NK-92 (cell line): ENCODE data around the gene PDLIM5.
"Not testable (repeated sequence)": the region's sequence is repeated elsewhere in the genome, so short reads cannot be mapped to it uniquely, and the experiment has no call there.

Source experiments
- DNase-seq: peaks from one replicate; lab custom pipeline; 2025; ENCODE audit not compliant: unreplicated experiment; lab: John Stamatoyannopoulos, UW

The PDLIM5 gene

DNA sequence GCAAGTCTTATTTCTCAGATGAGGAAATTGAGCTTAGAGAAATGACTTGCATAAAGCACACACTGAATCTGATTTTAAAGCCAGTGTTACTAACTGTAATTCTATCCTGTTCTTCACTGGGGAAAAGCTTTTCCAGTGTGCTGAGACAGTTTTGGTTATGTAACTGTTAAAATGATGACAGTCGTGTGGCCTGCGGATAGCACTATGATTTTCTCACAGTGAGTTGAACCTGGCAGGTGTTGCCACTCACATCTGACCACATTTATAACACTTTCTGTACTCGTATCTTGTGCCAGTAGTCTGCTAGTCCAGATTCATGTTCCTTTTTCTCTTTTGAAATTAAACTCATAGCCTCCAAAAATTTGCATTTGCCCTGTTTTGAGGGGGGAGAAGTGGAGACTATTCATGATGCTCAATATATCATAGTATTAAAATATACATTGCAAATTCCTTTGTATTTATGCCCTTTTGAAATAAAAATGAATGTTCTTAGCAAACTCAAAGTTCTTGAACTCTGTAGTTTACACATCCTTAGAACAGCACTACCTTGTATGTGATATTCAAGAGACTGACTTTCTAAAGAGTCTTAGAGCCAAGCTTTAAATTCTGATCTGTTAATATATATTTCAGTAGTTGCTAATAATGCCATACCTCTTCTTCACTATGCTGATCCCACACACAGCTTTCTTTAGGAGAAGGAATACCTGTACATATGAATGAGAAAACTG, 132.3 kb downstream of the PDLIM5 start:
- DNase-seq: no peak

DNA sequence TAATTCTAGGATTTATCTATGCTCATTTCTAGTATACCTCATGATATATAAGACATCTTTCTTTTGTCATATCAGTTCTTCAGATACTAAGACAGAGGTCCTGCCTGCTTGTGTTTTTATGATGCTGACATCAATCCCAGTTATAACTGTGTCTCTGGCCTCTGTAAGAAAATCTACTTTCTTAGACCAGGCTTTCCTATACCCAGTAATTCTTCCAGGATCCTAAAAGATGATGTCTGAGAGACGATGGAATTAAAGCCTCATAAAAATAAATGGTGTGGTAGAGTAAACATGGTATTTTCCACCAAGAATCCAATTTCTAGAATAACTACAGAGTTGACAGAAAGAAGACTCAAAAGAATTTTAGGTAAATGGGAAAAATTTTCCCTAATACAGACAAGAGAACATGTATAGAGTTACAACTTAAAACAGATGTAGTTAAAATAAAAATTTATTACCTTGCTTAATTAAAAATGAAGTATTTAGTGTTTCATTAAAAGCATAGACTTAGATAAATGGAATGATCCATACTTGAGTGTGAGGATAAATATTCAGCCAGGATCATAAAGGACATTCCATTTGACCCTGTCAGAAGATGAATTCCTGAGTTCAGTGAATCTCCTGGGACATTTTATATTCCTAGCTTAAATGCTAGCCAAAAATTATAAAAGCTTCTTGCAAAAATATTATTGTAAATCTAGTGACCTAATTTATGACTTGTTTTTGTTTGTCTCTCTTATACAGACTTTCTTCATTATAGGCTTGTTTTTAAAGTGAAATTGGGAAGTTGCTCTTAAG, 137.4 kb downstream of the PDLIM5 start:
- no peak for DNase-seq

DNA sequence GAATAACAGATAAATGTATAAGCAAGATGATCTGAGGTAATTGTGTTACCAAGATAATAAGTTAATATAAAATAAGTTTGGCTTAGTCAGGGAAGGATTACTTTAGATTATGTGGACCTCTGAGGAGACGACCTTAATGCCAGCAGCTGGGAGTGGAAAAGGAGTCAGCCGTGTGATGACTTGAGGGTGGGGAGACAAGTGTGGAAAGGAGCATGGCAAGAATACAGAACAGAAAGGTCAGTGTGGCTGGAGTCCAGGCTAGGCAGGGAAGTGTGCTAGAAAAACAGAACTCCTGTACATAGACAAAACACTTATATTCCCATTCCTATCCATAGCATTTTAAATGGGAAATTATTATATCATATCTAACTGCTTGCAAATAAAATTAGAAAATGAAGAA, 138.8 kb downstream of the PDLIM5 start:
- DNase-seq: no peak

DNA sequence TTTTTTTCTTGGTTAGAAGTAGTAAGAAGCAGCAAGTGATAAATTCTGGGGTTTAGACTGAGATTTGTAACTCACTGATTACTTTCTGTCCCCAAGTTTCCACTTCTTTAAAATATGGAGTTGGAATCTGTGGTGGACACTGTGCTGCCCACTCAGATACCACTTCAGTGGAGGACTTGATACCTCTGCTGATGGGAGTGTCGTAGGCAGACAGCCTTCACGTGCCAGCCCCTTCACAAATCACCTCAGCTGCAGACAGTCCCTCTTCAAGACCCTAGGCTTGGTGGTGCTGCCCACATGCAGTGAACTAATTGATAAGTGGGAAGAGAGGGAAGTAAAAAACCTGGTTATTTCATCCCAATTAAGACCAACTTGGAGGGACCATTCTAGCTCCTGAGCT, 139.5 kb downstream of the PDLIM5 start:
- DNase-seq: no peak

DNA sequence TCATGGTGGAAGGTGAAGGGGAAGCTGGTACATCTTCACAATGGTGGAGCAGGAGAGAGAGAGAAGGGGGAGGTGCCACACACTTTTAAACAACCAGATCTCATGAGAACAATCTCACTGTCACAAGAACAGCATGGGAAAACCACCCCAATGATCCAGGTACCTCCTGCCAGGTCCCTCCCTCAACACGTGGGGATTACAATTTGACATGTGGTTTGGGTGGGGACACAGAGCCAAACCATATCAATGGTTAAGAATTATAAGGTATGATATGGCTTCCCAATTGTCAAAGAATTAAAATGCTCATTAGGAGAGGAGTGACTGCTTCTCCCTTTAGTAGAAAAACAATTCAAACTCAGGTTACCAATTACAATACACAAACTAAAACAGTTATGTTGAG, 143.3 kb downstream of the PDLIM5 start:
- DNase-seq: no peak

DNA sequence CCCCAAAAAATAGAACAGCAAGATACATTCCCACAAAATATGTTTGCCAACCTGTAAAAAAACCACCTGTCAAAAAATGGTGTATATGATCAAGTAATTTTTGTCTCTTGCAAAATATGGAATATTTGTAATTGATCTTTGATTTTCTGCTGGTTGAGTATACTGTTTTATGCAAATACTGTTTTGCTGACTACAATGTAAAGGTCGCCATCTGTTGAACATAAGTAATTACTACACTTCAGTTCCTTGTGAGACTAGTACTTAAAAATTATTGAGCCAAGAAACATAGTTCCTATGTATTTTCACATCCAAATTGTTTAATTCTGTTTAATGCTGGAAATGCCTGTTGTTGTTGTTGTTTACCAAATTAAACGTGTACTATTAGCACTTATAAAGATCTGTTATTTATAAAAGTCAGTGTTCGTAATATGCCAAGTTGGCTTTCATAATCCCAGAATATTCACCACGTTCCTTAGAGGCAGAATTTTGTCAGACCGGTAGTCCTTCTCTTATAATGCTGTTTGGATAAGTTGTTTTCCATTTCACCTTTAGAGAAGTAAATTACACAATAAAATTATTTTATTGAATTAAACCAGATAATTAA, 144.2 kb downstream of the PDLIM5 start:
- DNase-seq: no peak

DNA sequence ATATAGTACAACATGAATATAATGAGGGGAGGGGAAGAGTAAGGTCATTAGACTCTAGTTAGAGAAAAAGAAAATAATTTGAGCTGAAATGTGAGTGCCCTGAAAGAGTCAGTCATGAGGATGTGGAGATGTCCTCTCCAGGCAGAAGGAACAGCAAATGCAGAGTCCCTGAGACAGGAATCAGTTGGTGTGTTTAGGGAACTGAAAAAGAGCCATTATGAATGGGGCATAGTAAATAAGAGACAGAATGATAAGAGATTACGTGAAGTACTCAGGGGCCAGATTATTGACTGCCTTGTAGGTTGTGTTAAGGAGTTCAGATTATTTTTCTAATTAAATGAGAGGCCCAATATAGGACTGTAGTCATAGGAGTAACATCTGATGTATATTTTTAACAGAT, 147.0 kb downstream of the PDLIM5 start:
- no peak for DNase-seq

DNA sequence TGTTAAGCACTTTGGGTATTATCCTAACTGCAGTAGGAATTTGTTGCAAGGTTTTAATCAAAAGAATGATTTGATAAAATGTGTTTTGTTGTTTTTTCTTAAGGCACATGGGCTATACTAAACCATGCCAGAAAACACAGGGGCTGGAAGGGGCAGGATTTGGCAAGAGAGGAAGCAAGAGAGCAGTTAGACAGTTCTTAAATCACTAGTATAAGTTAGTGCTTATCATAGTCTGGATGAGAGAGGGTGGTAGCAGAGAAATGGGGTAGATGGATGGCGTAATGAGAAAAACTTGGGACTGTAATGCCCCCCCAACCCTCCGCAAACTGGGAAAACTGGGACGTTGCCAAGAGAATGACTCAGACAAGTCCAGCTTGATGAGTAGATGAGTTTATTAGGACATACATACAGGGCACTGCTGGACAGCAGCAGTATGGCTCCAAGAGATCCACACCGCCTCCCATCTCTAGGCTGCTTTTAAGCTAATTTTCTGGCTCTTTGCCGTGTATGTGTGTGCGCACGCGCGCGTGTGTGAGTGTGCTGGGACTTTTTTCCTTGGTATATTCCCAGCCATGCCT, 151.5 kb downstream of the PDLIM5 start:
- DNase-seq: no peak

DNA sequence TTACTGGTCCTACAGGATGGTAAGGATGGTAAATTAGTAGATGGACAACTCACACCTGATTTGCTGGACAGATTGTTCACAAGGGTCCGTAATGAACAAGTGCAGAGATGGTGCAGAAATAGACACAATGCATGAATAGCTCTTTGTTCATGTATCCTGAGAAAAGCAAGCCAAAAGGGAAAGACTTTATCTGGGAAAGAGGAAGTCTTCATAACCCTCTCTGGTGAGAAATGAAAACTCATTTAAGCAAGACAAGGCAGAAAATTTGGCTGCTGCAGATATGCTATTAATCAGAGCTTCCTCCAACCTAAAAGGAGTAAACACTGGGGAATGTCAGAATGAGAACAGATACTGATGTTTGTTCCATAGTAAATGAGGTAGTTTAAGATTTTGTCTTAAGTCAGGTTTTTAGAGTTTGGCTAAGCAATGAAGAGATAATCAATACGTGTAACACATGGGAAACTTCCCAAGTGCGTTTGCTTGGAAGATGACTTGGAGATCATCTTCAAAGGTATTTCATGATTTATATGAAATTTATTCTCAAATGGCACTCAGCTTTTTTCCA, 153.6 kb downstream of the PDLIM5 start:
- DNase-seq: no peak

DNA sequence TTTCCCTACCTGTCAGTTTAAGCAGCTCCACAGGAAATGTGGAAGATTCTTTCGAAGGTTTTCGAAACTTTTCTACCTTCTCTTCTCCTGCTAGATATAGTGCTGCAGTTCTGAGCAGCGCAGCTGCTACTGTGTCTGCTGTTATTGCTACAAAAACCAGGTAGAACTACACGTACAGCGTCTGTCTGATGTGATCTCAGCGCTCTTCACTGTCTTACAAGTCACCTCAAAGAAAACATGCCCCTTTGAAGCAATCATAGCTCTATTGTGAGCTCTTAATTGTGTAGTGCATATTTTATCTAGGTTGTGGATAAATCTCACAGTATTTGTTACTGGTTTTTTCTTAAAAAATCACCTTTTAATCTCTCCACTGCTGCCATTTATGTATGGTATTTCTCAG, 158.4 kb downstream of the PDLIM5 start:
- DNase-seq: no peak

DNA sequence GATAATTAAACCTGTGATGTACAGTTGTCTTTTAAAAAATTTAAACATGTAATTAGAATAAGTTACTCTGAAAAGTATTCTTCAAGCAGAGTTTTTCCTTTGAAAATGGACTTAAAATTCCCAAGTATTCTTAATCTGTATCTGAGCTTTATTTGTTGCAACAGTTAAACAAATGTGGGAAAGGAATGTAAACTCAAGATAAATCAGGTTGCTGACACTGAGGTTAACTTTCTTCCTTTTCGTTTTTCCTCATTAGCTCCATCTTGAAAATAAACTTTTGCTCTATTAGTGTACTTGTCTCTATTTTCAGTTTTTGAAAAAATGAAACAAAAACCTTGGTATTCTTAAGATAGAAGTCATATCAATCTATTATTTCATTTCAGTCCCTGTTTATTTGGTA, 161.5 kb downstream of the PDLIM5 start:
- DNase-seq: no peak

DNA sequence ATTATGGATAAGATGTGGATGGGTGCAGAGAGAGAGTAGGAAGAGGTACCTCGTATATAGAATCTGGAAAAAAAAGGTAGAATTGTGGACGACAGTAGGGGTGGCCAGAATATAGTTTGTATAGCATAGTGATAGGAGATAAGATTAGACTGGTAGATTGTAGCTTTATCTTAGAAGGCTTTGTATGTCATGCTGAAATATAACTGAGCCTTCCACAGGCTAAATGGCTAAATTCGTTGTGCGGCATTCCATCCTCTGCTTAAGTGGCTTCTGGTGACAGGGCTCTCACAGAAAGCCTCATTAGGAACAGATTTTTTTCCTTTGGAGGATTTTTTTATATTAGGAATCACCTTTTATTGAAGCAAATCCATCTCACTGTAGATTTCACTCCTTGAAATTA, 163.7 kb downstream of the PDLIM5 start:
- DNase-seq: no peak

DNA sequence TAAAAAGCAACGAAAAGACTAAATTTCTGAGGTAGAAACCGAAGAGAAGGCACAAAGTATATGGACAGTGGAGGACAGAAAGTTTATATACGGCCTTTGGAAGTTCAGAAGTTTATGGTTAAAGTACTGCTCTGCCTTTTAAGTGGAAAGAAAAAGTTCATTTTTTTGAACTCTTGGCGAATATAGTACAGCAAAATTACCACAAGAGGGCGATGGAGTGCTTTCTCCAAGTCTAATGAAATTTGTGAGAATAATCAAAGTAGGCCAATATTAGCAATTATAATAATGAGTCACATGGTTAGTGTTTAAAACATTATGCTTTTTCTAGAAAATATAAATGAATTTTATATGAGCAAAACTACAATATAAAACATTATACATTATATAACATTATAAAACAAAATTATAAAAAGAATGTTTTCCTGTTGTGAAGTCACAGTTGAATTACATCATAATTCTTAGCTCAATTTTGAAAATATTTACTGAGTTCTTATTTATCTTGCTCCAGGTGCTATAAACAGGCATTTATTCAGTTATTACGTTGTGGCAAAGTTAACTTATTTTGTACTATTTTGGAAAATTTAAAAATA, 169.8 kb downstream of the PDLIM5 start:
- no peak for DNase-seq

DNA sequence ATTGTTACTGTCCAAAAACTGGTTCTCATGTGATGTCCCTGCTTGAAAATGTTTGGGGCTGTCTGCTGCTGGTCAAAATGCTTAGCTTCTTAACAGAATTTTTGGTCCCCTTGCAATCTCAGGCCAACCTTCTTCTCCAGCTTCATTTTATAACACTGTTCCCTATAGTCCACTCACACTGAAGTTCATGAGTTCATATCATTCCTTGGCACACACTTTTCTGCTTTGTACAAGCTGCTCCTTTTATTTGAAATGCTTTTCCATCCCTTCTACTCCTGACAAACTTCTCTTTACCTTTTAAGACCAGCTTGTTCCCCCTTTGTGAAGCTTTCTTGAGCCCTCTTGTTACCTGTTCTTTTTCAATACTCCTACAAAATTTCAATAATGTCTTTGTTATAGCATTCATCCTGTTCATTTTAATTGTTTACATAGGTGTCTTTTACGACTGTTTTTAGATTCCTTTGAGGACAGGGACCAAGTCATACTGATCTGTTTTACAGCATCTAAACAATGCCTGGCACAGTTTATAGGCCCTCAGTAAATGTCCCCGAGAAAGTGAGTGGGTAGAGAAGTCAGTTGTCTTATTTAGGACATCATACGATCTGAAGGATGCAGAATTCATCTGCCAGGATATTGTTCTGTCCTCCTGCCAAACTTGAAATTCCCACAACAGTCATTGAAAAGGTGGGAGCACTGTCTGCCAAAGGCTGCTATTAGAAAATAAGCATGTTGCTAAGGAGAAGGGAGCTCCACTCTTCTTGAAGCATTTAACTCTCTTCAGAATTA, 171.6 kb downstream of the PDLIM5 start:
- DNase-seq: no peak

DNA sequence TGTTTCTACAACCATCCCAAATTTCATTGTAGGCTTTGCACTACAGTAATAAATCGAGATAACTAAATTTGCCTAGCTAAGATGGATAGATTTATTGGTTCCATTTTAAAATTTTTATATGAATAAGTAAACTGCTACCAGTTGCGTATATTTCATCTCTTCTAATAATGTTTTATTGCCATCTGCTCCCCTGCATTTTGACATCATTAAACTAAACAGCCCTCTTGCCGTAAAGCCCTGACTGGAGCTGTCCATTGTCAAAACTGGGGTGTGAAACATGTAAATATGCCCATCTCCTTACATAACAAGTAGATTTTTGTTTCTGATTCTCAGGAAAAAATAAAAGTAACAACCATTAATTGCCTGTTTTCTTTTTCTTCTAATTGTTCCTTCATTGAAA, 175.2 kb downstream of the PDLIM5 start:
- no peak for DNase-seq

DNA sequence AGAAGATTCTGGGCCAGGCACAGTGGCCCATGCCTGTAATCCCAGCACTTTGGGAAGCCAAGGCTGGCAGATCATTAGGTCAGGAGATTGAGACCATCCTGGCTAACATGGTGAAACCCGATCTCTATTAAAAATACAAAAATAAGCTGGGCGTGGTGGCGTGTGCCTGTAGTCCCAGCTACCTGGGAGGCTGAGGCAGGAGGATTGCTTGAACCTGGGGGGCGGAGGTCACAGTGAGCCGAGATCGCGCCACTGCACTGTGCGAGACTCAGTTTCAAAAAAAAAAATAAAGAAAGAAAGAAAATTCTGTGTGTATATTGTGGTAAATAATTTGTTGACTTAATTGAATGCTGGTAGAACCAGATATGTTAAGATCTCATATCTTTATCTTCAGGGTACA, 177.3 kb downstream of the PDLIM5 start:
- not testable (repeated sequence) for DNase-seq

DNA sequence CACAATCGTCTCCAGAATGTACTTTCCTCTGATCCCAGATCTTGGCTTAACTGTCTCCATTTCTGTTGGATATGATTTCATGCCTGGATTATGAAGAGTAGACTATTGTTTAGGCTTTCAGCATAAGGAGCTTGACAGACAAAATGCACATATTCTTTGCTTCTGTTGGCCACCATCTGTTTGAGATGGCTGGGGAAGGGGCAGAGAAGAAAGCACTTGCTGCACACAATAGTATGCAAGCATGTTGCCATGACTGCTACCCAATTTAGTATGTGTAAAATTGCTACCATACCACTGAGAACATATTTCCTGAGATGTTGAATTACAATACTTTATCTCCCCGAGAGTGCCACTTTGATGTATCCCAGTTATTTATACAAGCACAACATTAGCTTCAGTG, 178.1 kb downstream of the PDLIM5 start:
- no peak for DNase-seq

DNA sequence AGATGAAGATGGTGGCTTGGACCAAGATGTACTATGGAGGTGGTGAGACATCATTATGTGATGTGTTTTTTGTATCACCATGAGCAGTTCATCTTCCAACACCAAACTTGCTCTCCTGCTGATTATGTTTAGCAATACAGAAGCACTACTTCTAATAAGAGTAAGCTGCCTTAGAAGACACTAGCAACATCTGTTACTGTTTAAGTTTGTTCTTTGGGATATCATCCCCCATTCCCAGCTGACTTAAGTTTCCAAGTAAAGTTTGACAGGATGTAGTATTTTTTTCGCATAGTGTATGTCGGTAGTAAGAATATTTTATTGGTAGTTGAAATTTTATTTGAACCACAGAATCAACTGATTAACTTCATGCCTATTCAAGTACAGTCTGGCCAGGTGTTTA, 182.5 kb downstream of the PDLIM5 start:
- no peak for DNase-seq

DNA sequence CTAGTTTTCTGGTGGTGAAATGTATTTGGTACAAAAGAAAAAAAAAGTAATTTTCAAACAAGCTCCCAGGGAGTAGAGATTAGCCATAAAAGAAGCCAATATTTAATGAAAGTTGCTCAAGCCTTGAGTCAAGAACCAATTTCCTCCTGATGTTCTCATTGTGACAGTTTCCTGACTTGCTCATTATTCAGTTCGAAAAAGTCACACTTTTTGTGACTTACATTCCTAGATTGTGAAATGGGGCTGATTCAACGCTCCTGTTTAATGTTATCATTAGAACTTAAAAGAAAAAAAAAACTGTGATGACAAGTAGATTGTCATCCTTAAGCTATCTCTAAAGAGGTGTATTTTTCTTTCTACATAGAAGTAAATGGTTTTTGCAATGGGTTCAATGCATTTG, 183.4 kb downstream of the PDLIM5 start:
- DNase-seq: no peak

DNA sequence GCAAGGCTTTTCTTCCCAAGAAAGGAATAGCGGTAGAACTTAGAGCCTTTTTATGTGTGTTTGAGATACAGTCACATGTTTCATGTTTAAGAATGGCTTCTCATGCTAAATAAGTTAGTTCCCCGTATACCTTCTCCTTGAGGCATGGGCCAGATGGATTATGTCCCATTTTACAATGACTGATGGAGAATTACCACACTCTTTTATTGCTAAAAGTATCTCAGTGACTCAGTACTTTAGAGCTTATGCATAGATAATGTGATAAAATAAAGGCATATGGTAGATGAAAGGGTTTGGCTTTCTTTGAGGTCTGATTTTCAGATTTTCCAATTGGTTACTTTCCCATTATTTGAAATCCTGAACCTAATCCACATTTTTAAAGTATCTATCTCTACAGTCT, 184.3 kb downstream of the PDLIM5 start:
- no peak for DNase-seq
